ENCODE measurements around the gene TBC1D21. TPM values are rescaled to one million over a fixed set of nuclear protein-coding genes. Genes with fewer than 3 reads are reported as not detected.

The TBC1D21 gene
- total RNA-seq, 1 experiment from 2014 or later: not detected

DNA sequence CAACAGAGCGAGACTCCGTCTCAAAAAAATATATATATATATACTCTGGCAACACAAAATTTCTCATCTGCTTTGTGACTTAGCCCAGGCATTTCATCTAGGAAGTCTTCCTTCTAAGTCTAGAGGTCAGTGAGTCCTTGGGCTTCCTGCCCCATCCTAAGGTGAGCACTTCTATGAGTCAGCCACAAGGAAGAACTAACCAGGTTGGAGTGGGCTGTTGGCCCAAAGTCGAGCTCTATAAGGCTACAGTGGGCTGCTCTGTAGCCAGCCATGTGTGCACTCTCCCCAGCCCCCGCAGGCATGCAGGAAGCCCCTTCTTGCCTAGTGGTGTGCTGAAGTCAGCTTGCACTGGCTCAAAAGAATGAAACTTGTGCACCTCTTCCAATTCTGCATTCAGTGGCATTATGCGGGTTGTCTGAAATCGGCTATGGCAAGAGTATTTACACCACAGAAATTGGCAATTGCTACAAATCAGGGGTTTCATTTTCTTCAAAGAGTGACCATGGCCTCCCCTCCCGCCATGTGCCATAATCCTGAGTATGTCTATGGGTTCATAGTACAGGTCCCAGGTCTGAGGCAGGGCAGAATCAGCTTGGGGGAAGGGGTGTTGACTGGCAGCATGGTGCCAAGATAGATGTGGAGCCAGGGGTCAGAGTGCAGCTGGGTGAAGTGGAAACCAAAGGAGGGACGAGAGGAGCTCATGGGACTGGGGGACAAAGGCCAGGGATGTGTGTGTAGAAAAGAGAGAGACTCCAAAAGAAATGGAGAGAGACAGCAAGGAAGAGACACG lies 30.9 kb downstream of the TBC1D21 start:
- no peaks in the 10 kb centered on the region for H3K27me3 ChIP-seq (ENCODE audit: control insufficient read depth, insufficient read depth, low read length)
- DNase-seq: no peak
- H3K4me3 ChIP-seq (ENCODE audit: insufficient read depth, low read depth, low read length): no peak overlapping the region
- H3K36me3 ChIP-seq (replicated peaks; ENCODE audit: control insufficient read depth, insufficient read depth, low read length): no peaks in the 10 kb centered on the region; the same call in 1 of the 2 replicates

- no peaks in the 10 kb centered on the region for H3K27me3 ChIP-seq (ENCODE audit: control insufficient read depth, insufficient read depth, low read length)
- DNase-seq: no peak
- H3K4me3 ChIP-seq (ENCODE audit: insufficient read depth, low read depth, low read length): no peak overlapping the region
- no peaks in the 10 kb centered on the region; the same call in 1 of the 2 replicates for H3K36me3 ChIP-seq (replicated peaks; ENCODE audit: control insufficient read depth, insufficient read depth, low read length)
Measured at GRCh38 chr15:73905225-73905827, 32.0 kb downstream of the TBC1D21 start.

- DNase-seq: no peak
- Histone ChIP-seq H3K4me3 (ENCODE audit: insufficient read depth, low read depth, low read length) (no peak overlapping the region), H3K36me3 (replicated peaks; ENCODE audit: control insufficient read depth, insufficient read depth, low read length) (no peaks in the 10 kb centered on the region; the same call in 1 of the 2 replicates), H3K27me3 (ENCODE audit: control insufficient read depth, insufficient read depth, low read length) (no peaks in the 10 kb centered on the region)
Measured at GRCh38 chr15:73906346-73907034, 33.1 kb downstream of the TBC1D21 start.

GRCh38 chr15:73907035-73907408 lies 33.7 kb downstream of the TBC1D21 start:
- DNase-seq: no peak
- no peaks in the 10 kb centered on the region; the same call in 1 of the 2 replicates for H3K36me3 ChIP-seq (replicated peaks; ENCODE audit: control insufficient read depth, insufficient read depth, low read length)
- no peak overlapping the region for H3K4me3 ChIP-seq (ENCODE audit: insufficient read depth, low read depth, low read length)
- H3K27me3 ChIP-seq (ENCODE audit: control insufficient read depth, insufficient read depth, low read length): no peaks in the 10 kb centered on the region

DNA sequence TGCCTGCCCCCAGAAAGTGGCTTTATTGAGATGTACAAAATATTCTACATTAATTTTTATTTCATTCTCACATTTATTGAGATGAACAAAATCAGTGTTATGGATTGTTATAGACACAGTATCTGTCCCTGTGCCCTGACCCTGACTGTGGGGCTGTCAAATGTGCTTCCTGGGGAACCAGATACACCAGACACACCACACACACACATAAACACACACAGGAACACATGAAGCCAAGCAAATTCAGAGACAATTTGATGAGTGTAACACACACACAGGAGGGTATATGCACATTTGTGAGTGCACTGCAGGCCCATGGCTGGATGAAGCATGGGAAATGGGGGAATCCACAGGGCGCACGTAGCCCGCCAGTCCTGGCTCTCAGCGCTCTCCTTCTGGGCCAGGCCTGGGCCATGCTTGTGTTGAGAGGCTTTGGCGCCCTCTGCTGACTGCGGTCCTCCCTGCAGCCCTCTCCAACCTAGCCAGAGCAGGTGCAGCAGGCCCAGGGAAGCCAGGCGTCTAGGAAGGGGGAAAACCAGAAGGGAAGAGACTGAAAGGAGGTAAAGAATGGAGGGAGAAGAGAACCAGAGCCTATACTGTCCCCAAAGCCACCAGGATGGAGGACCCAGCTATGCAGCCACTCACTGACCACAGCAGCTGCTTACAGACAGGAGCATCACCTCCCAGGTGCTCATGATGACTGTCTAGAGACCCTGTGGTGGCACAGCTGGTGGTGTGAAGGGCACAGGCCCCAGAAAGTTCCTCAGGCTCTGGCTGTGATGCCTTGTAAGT lies 34.9 kb downstream of the TBC1D21 start:
- no peaks in the 10 kb centered on the region; the same call in 1 of the 2 replicates for H3K36me3 ChIP-seq (replicated peaks; ENCODE audit: control insufficient read depth, insufficient read depth, low read length)
- H3K4me3 ChIP-seq (ENCODE audit: insufficient read depth, low read depth, low read length): no peak overlapping the region
- H3K27me3 ChIP-seq (ENCODE audit: control insufficient read depth, insufficient read depth, low read length): no peaks in the 10 kb centered on the region

DNA sequence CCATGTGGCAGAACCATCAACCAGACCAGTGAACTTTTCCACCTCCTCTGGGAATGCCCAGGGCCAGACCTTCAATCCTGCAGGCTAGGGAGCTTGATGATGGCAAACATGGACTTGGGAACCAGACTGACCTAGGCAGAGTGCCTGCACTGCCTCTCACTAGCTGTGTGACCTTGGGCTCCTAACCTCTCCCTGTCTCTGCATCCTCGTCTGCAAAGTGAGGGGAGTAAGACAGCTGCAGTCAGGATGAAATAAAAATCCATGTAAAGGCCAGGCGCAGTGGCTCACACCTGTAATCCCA lies 35.4 kb downstream of the TBC1D21 start:
- Histone ChIP-seq H3K36me3 (replicated peaks; ENCODE audit: control insufficient read depth, insufficient read depth, low read length) (no peaks in the 10 kb centered on the region; the same call in 1 of the 2 replicates), H3K27me3 (ENCODE audit: control insufficient read depth, insufficient read depth, low read length) (no peaks in the 10 kb centered on the region), H3K4me3 (ENCODE audit: insufficient read depth, low read depth, low read length) (no peak overlapping the region)
- no peak for DNase-seq

More for the DNA sequence above, 34.9 kb downstream of the TBC1D21 start:
- DNase-seq: peak; percentile 89

GRCh38 chr15:73909651-73910050 lies 36.3 kb downstream of the TBC1D21 start:
- H3K4me3 ChIP-seq (ENCODE audit: insufficient read depth, low read depth, low read length): no peak overlapping the region
- no peak for DNase-seq
- H3K36me3 ChIP-seq (replicated peaks; ENCODE audit: control insufficient read depth, insufficient read depth, low read length): no peaks in the 10 kb centered on the region; the same call in 1 of the 2 replicates
- H3K27me3 ChIP-seq (ENCODE audit: control insufficient read depth, insufficient read depth, low read length): no peaks in the 10 kb centered on the region

GRCh38 chr15:73910522-73911303 lies 37.3 kb downstream of the TBC1D21 start:
- no peak for DNase-seq
- Histone ChIP-seq H3K36me3 (replicated peaks; ENCODE audit: control insufficient read depth, insufficient read depth, low read length) (no peaks in the 10 kb centered on the region; the same call in 1 of the 2 replicates), H3K4me3 (ENCODE audit: insufficient read depth, low read depth, low read length) (no peak overlapping the region), H3K27me3 (ENCODE audit: control insufficient read depth, insufficient read depth, low read length) (no peaks in the 10 kb centered on the region)

DNA sequence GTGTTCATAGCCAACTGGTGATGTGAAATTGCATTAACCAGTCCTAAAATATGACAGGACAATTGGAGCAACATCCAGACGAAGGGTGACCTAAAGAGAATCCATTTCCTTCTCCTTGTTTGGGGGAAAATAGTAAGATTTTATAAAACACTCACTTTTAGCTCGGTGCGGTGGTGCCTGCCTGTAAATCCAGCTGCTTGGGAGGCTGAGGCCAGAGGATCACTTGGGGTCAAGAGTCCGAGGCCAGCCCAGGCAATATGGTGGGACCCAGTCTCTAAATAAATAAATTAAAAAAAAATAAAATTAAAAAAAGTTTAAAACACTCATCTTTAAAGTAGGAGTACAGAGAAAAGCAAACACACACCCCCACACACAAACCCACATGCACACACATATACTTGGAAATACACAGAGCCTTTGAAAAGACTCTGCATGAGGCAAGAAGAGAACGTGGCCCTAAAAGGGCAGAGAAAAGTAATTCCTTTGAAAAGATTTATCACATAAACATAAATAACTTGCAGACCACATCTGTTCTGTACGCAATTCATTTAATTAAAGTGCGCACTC lies 38.7 kb downstream of the TBC1D21 start:
- Histone ChIP-seq H3K36me3 (replicated peaks; ENCODE audit: control insufficient read depth, insufficient read depth, low read length) (no peaks in the 10 kb centered on the region), H3K4me3 (ENCODE audit: insufficient read depth, low read depth, low read length) (no peak overlapping the region), H3K27me3 (ENCODE audit: control insufficient read depth, insufficient read depth, low read length) (no peaks in the 10 kb centered on the region)
- no peak for DNase-seq

GRCh38 chr15:73914145-73914544 lies 40.8 kb downstream of the TBC1D21 start:
- no peak overlapping the region for H3K4me3 ChIP-seq (ENCODE audit: insufficient read depth, low read depth, low read length)
- no peaks in the 10 kb centered on the region for H3K27me3 ChIP-seq (ENCODE audit: control insufficient read depth, insufficient read depth, low read length)
- no peak for DNase-seq
- H3K36me3 ChIP-seq (replicated peaks; ENCODE audit: control insufficient read depth, insufficient read depth, low read length): peaks cover 2% of the 10 kb centered on the region

- H3K4me3 ChIP-seq (ENCODE audit: insufficient read depth, low read depth, low read length): no peak overlapping the region
- peaks cover 2% of the 10 kb centered on the region for H3K36me3 ChIP-seq (replicated peaks; ENCODE audit: control insufficient read depth, insufficient read depth, low read length)
- no peak for DNase-seq
- H3K27me3 ChIP-seq (ENCODE audit: control insufficient read depth, insufficient read depth, low read length): no peaks in the 10 kb centered on the region
Measured at GRCh38 chr15:73915082-73915481, 41.7 kb downstream of the TBC1D21 start.

DNA sequence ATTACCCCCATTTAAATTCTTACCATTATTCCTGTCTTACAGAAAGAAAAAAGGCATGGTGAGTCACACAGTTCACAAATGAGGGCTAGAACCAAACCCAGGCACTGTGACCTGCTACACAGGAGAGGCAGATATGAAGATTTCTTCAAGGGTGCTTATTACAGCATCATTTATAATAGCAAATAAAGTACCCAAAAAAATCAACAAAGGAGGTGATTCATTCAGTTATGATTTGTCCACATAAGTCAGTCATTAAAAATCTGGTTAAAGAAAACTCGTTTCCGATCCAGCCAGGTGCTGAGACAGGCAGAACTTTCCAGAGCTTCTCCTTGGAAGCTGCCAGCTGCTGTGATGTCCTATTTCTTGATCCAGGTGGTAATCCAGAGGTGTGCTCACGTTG lies 45.4 kb downstream of the TBC1D21 start:
- no peaks in the 10 kb centered on the region; the same call in 1 of the 2 replicates for H3K27me3 ChIP-seq (ENCODE audit: control insufficient read depth, insufficient read depth, low read length)
- no peak overlapping the region for H3K4me3 ChIP-seq (ENCODE audit: insufficient read depth, low read depth, low read length)
- DNase-seq: no peak
- H3K36me3 ChIP-seq (replicated peaks; ENCODE audit: control insufficient read depth, insufficient read depth, low read length): peaks cover 2% of the 10 kb centered on the region

DNA sequence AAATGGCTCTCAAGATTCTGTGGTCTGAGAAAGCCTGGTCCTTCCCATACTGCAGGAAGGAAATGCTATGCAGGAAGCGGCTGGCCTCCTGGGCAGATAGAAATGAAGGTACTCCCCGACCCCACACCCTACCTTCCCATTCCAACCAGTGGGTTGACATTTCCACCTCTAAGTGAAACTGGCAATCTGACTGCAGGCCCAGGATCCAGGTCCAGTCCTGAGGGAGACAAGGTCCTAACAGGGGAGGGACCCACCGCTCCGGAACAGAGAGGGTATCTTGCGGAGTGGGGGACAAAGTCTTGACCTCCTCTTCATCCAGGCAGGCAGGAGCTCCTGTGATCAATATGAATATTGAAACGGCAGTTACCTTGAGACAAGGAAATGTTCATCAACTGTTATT lies 46.3 kb downstream of the TBC1D21 start:
- no peaks in the 10 kb centered on the region; the same call in 1 of the 2 replicates for H3K27me3 ChIP-seq (ENCODE audit: control insufficient read depth, insufficient read depth, low read length)
- H3K4me3 ChIP-seq (ENCODE audit: insufficient read depth, low read depth, low read length): no peak overlapping the region
- peaks cover 2% of the 10 kb centered on the region for H3K36me3 ChIP-seq (replicated peaks; ENCODE audit: control insufficient read depth, insufficient read depth, low read length)
- no peak for DNase-seq
